DOHH2 (cell line): ENCODE data around the gene SLC12A2.

ENCODE experiments used
- H3F3A ChIP-seq: fragments of 200-600 bp; sonication (generic), shearing (Covaris generic); 2 replicates; pipeline ENCODE4 v1.6.0; 2016; ENCODE audit warnings: antibody characterized with exemption, mild to moderate bottlenecking; ENCODE audit not compliant: control insufficient read depth, insufficient read depth
- H3K27ac ChIP-seq: fragments of 200-600 bp; sonication (generic); 2 replicates; pipeline ENCODE4 v1.5.1; 2014; ENCODE audit warnings: low read depth, mild to moderate bottlenecking, low read length, moderate library complexity
- H3K27me3 ChIP-seq: fragments of 200-600 bp; sonication (generic); 2 replicates; pipeline ENCODE4 v1.6.1; 2014; ENCODE audit warnings: mild to moderate bottlenecking, low read length, mixed read lengths; ENCODE audit not compliant: control insufficient read depth
- H3K36me3 ChIP-seq: fragments of 200-600 bp; sonication (generic); 2 replicates; pipeline ENCODE4 v1.6.1; 2014; ENCODE audit warnings: mild to moderate bottlenecking, low read length, moderate library complexity, mixed read lengths; ENCODE audit not compliant: control insufficient read depth
- H3K4me1 ChIP-seq: fragments of 200-600 bp; sonication (generic); 2 replicates; pipeline ENCODE4 v1.6.1; 2014; ENCODE audit warnings: mild to moderate bottlenecking, low read length, mixed read lengths; ENCODE audit not compliant: control insufficient read depth
- H3K4me2 ChIP-seq: fragments of 200-600 bp; sonication (generic); 2 replicates; pipeline ENCODE4 v1.6.0; 2014; ENCODE audit warnings: mild to moderate bottlenecking, low read length, moderate library complexity
- H3K4me3 ChIP-seq: fragments of 200-600 bp; sonication (generic); 2 replicates; pipeline ENCODE4 v1.5.1; 2014; ENCODE audit warnings: mild to moderate bottlenecking, low read length, mixed read lengths
- H3K79me2 ChIP-seq: fragments of 200-600 bp; sonication (generic); 2 replicates; pipeline ENCODE4 v1.6.1; 2014; ENCODE audit warnings: mild to moderate bottlenecking, low read length, mixed read lengths; ENCODE audit not compliant: control insufficient read depth
- H3K9me2 ChIP-seq: fragments of 200-600 bp; sonication (generic); replicated peaks from 2 replicates; pipeline ENCODE4 v1.6.1; 2014; ENCODE audit warnings: mild to moderate bottlenecking, low read length, mixed read lengths; ENCODE audit not compliant: control insufficient read depth
- H3K9me3 ChIP-seq: fragments of 200-600 bp; sonication (generic); 2 replicates; pipeline ENCODE4 v1.6.1; 2014; ENCODE audit warnings: antibody characterized with exemption, low read length, mixed read lengths; ENCODE audit not compliant: control insufficient read depth, insufficient read depth
- H4K20me1 ChIP-seq: fragments of 200-600 bp; sonication (generic); 2 replicates; pipeline ENCODE4 v1.6.0; 2014; ENCODE audit warnings: low read depth, mild to moderate bottlenecking, antibody characterized with exemption, low read length, moderate library complexity; ENCODE audit not compliant: control insufficient read depth, insufficient read depth
- CTCF ChIP-seq: fragments of 200-600 bp; sonication (generic); IDR thresholded peaks from one replicate; pipeline ENCODE4 v1.5.1; 2014; ENCODE audit warnings: antibody characterized with exemption, mild to moderate bottlenecking, low read depth, low read length; ENCODE audit not compliant: poor library complexity, severe bottlenecking
- EZH2phosphoT487 ChIP-seq: fragments of 200-600 bp; sonication (generic); IDR thresholded peaks from 2 replicates; pipeline ENCODE4 v1.6.1; 2017; ENCODE audit warnings: borderline replicate concordance, mild to moderate bottlenecking, antibody characterized with exemption, low read length, moderate library complexity, mixed read lengths

SLC12A2 gene

GRCh38 chr5:128213833-128214232, 130.3 kb downstream of the SLC12A2 start:
- TF ChIP-seq EZH2phosphoT487: no peak
- TF ChIP-seq CTCF: no peak
- Histone ChIP-seq H3K27me3 (no peaks in the 10 kb centered on the region), H3K27ac (no peak overlapping the region), H3K36me3 (no peaks in the 10 kb centered on the region), H4K20me1 (no peaks in the 10 kb centered on the region), H3K9me2 (no peaks in the 10 kb centered on the region), H3K4me1 (no peaks in the 10 kb centered on the region), H3K9me3 (no peaks in the 10 kb centered on the region), H3K79me2 (no peaks in the 10 kb centered on the region), H3F3A (no peaks in the 10 kb centered on the region), H3K4me2 (no peak overlapping the region), H3K4me3 (no peak overlapping the region)

- no peaks in the 10 kb centered on the region for H3K36me3 ChIP-seq
- H3K4me2 ChIP-seq: no peak overlapping the region
Observed at GRCh38 chr5:128216285-128216684, 132.7 kb downstream of the SLC12A2 start.

GRCh38 chr5:128216860-128217531, 133.4 kb downstream of the SLC12A2 start:
- no peaks in the 10 kb centered on the region for H3F3A ChIP-seq
- H3K4me2 ChIP-seq: no peak overlapping the region
- H3K4me3 ChIP-seq: no peak overlapping the region
- no peak for TF ChIP-seq CTCF
- no peak for TF ChIP-seq EZH2phosphoT487
- no peaks in the 10 kb centered on the region for H3K36me3 ChIP-seq
- H4K20me1 ChIP-seq: no peaks in the 10 kb centered on the region
- H3K27me3 ChIP-seq: no peaks in the 10 kb centered on the region
- H3K4me1 ChIP-seq: no peaks in the 10 kb centered on the region
- no peak overlapping the region for H3K27ac ChIP-seq
- no peaks in the 10 kb centered on the region for H3K9me2 ChIP-seq
- no peaks in the 10 kb centered on the region for H3K9me3 ChIP-seq
- no peaks in the 10 kb centered on the region for H3K79me2 ChIP-seq

More at GRCh38 chr5:128216285-128216684, 132.7 kb downstream of the SLC12A2 start:
- Histone ChIP-seq H3K9me3 (no peaks in the 10 kb centered on the region), H3K9me2 (no peaks in the 10 kb centered on the region), H3K4me1 (no peaks in the 10 kb centered on the region), H3F3A (no peaks in the 10 kb centered on the region), H3K27ac (no peak overlapping the region), H3K79me2 (no peaks in the 10 kb centered on the region), H3K27me3 (no peaks in the 10 kb centered on the region), H4K20me1 (no peaks in the 10 kb centered on the region), H3K4me3 (no peak overlapping the region)
- TF ChIP-seq CTCF (no peak), EZH2phosphoT487 (no peak)
